GM19324 (cell line): ENCODE measurements around the gene DAB1.

Experiments used
- ATAC-seq: cut with Tn5 transposase; IDR thresholded peaks from one replicate; pipeline ENCODE4 v1.9.1; 2021; ENCODE audit warnings: mild to moderate bottlenecking, moderate library complexity; ENCODE audit not compliant: unreplicated experiment, low FRiP score

DAB1 gene

GRCh38 chr1:57058652-57059501 lies 365.0 kb downstream of the DAB1 start:
- ATAC-seq, result no peak

DNA sequence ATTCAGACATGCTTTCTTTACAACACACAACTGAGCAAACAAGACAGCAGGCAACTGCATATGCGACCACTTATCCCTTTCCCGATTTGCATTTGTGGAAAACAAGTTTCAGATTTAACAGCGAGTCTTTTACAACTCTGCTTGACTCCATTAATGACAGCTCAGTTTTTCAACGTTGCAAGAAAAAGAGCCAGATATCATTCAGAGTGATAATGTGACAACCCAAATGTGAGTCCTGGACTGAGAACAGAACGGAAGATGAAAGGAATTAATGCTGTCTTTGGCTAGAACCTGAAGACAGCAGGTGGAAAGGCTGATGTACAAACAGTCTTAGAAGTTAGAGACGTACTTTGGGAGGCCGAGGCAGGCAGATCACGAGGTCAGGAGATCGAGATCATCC lies 375.0 kb downstream of the DAB1 start:
- no peak for ATAC-seq

- no peak for ATAC-seq
Observed at GRCh38 chr1:57046462-57046861, 377.4 kb downstream of the DAB1 start.

- ATAC-seq, result no peak
Observed at GRCh38 chr1:57041901-57042300, 382.0 kb downstream of the DAB1 start.

- ATAC-seq, result no peak
Observed at GRCh38 chr1:57040811-57041210, 383.0 kb downstream of the DAB1 start.

DNA sequence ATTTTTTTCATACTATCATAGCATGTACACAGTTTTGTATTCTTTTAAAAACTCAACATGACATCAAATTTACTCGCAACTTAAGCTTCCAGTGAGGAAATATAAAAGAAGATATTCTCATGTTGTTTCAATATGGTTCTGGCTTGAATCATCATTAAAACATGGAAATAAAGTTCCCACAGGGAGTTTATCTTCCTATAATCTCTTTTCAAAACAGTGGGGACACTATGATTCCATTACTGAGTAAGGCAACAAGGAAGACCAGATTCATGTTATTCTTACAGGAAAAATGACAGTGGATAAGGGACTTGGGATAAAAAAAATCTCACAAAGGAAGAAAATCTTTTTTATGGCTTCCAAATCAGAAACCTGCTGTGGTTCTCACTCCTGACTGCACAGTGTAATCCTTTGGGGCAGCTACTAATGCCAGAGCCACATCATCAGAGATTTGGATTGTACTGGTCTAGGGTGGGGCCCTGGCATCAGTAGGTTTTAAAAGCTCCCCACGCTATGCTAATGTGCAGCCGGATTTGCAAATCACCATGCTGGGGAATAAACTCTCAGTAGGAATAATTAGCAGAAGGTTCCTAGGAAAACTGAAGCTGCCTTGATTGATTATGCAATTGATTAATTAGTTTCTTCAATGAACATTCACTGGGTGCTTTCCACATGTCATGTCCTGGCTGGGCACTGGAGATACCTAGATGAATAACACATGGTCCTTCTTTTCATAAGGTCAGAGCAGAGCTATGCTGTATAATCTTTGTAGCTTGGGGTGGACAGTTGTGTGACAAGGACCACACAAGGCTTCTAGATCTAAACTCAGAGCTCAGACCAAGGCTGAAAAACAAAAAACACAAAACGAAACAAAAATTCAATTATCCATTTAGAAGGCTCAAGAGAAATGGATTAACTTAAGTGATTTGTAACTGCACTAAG lies 386.9 kb downstream of the DAB1 start:
- ATAC-seq, result no peak

DNA sequence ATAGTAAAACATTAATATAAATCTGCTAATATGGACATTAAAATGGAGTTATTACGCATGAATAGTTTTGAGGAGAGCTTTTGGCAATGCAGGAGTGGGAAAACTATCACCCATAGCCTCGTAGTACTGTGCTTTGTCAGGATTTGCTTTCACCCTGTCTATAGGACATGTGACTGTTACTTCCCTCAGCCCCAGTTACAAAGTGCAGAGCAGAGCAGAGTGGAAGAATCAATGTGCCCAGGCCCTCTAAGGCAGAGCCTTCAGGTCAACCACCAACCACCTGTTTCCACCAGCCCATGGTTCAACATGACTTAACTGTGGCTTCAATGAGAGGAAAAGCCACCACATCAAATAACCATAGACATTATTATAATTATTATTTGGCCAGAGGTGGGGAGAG lies 389.1 kb downstream of the DAB1 start:
- ATAC-seq, result no peak

DNA sequence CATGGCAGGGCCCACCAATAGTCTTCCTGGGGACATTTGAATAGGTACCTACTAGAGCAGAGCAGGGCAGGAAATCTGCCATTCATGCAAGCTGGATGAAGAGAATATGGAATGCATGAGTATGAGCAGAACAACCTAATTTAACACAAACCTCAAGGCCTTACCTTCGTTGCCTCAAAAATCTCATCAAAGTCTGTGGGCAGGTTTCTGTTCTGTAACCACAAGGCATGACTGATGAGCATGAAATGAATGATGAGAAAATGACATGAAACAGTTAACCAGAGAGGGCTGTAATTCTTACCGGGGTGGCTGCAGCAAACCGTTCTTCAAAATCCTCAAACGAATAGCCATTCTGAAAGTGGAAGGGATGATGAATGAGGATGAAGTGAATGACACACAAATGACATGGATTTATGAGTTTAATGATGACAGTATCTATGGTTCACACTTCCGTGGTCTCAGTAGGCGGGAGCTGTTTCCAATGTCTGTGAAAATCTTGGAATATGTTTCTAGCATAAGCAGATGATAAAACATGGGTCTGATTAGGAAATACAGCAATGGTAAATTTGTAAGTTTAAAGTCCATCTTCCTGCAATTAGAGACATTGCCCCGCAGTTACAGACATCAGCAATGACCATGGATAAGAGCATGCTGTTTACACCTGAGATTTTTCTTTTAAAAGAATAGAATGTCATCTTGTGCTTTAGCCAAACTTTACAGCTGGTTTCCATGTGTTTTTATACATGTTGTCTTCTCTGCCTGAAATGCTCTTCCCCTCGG lies 390.4 kb downstream of the DAB1 start:
- ATAC-seq, result no peak

DNA sequence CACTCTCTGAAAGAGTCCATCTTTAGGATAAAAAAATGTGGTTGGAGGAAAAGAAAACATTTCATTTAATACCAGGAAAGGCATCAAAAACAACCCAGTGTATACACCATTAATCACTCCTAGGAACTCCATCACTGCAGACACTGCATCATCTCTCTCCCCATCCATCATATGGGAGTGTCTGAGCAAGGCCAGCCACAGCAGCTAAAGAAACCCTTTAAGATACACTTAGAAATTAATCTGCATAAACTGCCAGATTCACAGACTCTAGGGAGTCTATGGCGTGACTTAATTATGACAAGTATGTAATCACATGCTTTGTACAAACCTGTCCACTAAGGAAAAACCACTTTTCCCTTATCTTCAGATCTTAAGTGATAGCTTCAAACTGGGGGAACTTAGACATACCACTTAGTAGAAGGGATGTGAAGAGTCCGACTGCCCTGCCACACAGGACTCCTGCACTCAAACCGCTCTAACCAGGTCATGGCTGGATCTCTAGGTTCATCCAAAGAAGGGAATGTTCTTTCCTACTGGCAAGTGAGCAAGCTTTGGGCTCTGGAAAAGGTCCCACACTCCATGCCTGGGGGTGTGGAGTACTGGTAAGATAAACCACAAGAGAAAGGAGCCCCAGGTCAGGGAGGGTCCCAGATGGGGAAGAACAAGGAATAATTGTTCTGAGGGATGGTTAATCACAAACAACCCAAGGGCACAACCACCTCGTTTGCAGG lies 397.1 kb downstream of the DAB1 start:
- no peak for ATAC-seq

DNA sequence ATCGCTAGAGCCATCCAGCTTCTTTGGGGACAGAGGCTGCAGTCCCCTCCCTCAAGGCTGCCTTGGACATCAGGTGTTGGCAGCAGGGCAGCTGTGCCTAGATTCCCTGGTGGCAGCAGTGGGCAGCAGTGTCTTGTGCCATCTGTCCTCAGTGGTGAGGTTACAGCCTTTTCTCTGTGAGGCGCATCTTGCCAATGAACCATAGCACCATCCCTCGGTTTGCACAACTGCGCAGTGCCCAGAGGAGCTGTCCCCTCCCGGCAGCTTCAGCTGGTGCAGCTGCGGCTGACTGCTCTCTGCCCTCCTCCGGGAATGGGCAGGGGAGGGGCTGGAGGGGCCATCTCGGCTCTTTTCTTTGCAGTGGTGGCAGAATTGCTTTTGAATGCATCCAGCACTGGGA lies 399.0 kb downstream of the DAB1 start:
- ATAC-seq, result no peak

- no peak for ATAC-seq
Observed at GRCh38 chr1:57024428-57024827, 399.4 kb downstream of the DAB1 start.

- no peak for ATAC-seq
Observed at GRCh38 chr1:57020216-57020615, 403.6 kb downstream of the DAB1 start.

GRCh38 chr1:57019236-57019839 lies 404.5 kb downstream of the DAB1 start:
- no peak for ATAC-seq

DNA sequence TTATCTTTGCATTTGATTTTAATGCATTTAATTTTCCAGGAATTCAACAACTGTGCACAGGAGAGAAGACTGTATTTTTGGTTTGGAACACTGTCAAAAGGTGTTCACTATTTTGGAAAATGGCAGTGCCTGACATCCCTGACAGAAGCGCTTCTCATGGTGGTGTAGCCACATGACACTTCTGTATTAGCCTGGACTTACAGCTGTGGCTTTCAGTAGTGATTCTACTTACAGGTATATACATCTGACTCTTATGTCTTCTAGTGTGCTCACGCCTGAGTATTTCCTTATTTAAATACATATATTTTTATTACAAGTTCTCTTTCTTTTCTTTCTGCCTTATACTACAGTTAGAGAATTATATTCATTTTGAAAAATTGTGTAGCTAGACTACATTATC lies 405.7 kb downstream of the DAB1 start:
- ATAC-seq, result no peak

- no peak for ATAC-seq
Observed at GRCh38 chr1:57017717-57018116, 406.1 kb downstream of the DAB1 start.

GRCh38 chr1:57017200-57017599 lies 406.7 kb downstream of the DAB1 start:
- no peak for ATAC-seq

DNA sequence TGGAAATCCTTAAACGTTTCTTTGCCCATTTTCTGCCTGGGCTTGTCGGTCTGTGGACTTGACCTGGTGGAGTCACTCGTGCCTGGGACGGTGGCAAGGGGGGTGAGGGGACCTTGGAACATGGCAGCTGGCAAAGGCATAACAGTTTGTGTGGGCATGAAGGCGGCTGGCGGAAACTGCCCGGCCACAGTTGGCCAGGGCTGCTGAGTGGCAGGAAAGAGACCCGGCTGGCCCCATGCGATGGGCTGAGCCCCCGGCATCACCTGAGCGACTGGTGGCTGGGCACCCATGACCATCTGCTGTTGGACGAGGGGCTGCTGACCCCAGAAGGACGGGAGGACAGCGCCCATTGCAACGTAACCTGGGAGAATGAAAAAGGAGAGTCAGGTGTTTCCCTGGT lies 408.8 kb downstream of the DAB1 start:
- no peak for ATAC-seq

GRCh38 chr1:57013522-57013921 lies 410.3 kb downstream of the DAB1 start:
- ATAC-seq, result no peak

- no peak for ATAC-seq
Observed at GRCh38 chr1:57012315-57012714, 411.5 kb downstream of the DAB1 start.

- ATAC-seq, result no peak
Observed at GRCh38 chr1:57010511-57010910, 413.3 kb downstream of the DAB1 start.
